PC-9 (cell line): ENCODE results near the gene BRCC3.

ENCODE experiments used
- CTCF ChIP-seq: fragments of 200-600 bp; sonication (generic); conservative IDR thresholded peaks from 2 replicates; pipeline ENCODE4 v1.6.1; 2017; ENCODE audit warnings: mixed run types, antibody characterized with exemption, mild to moderate bottlenecking, moderate library complexity
- EZH2 ChIP-seq: fragments of 200-600 bp; sonication (generic); IDR thresholded peaks from 2 replicates; pipeline ENCODE4 v1.8.0; 2017; ENCODE audit warnings: antibody characterized with exemption, low read depth

DNA sequence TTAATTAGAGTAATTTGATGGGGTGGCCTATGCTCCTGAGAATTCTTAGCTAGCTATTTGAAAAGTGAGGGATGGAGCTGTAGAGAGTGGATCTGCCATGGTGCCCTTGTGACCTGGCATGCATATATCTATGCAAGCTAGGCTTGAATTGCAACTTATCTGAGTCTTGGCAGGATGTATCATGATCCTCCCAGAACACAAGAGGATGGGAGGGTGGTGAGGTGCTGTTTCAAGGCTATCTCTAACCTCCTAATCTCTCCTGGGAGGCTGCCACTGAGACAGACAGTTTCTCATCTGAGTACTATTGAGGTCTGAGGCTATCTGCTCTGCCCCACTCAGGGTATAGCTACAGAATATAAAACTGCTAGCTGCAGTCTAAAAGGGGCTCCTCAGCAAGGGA, 56.6 kb downstream of the BRCC3 start:
- TF ChIP-seq CTCF (no peak), EZH2 (no peak)
